ENCODE measurements around the gene MXD3.
"Not testable (repeated sequence)": the region's sequence is repeated elsewhere in the genome, so short reads cannot be mapped to it uniquely, and the experiment has no call there.

The MXD3 gene

GRCh38 chr5:177312649-177313181 is 1.0 kb upstream of the MXD3 start:
- H3K4me1 ChIP-seq (ENCODE audit: control insufficient read depth in 2 of 2, insufficient read depth in 2 of 2, low read length in 2 of 2) = peaks cover 13 to 34% of the 10 kb centered on the region in 2 donors
- H3K9ac ChIP-seq (ENCODE audit: low read depth in 1 of 2, low read length in 2 of 2) = peak overlapping the region in 1 of 2 donors; percentile 17
- peak overlapping the region; percentile 54 to 62 for H3K4me3 ChIP-seq (ENCODE audit: low read length in 2 of 2)
- H3K27ac ChIP-seq (ENCODE audit: low read depth in 2 of 2, low read length in 2 of 2) = peak overlapping the region in 1 of 2 donors; percentile 24
- no peaks in the 10 kb centered on the region for H3K27me3 ChIP-seq (ENCODE audit: control insufficient read depth in 2 of 2, insufficient read depth in 2 of 2, low read length in 2 of 2)
- peaks cover 3 to 7% of the 10 kb centered on the region in 2 donors for H3K36me3 ChIP-seq (ENCODE audit: control insufficient read depth in 2 of 2, insufficient read depth in 2 of 2, low read length in 2 of 2)
- no peaks in the 10 kb centered on the region for H3K9me3 ChIP-seq (ENCODE audit: control insufficient read depth in 2 of 2, low read length in 2 of 2)

GRCh38 chr5:177311392-177311722 is 341 bp downstream of the MXD3 start:
- H3K9me3 ChIP-seq (ENCODE audit: control insufficient read depth in 2 of 2, low read length in 2 of 2) = no peaks in the 10 kb centered on the region
- H3K4me3 ChIP-seq (ENCODE audit: low read length in 2 of 2) = peak overlapping the region; percentile 62 to 67
- H3K27me3 ChIP-seq (ENCODE audit: control insufficient read depth in 2 of 2, insufficient read depth in 2 of 2, low read length in 2 of 2) = no peaks in the 10 kb centered on the region
- peaks cover 10 to 14% of the 10 kb centered on the region in 2 donors for H3K36me3 ChIP-seq (ENCODE audit: control insufficient read depth in 2 of 2, insufficient read depth in 2 of 2, low read length in 2 of 2)
- H3K27ac ChIP-seq (ENCODE audit: low read depth in 2 of 2, low read length in 2 of 2) = peak overlapping the region in 1 of 2 donors; percentile 58
- peaks cover 13 to 35% of the 10 kb centered on the region in 2 donors for H3K4me1 ChIP-seq (ENCODE audit: control insufficient read depth in 2 of 2, insufficient read depth in 2 of 2, low read length in 2 of 2)
- peak overlapping the region; percentile 32 to 51 for H3K9ac ChIP-seq (ENCODE audit: low read depth in 1 of 2, low read length in 2 of 2)

- H3K27ac ChIP-seq (ENCODE audit: low read depth in 2 of 2, low read length in 2 of 2) = peak overlapping the region in 1 of 2 donors; percentile 23
- no peaks in the 10 kb centered on the region for H3K27me3 ChIP-seq (ENCODE audit: control insufficient read depth in 2 of 2, insufficient read depth in 2 of 2, low read length in 2 of 2)
- peaks cover 15 to 19% of the 10 kb centered on the region in 2 donors for H3K36me3 ChIP-seq (ENCODE audit: control insufficient read depth in 2 of 2, insufficient read depth in 2 of 2, low read length in 2 of 2)
- peak overlapping the region; percentile 62 to 67 for H3K4me3 ChIP-seq (ENCODE audit: low read length in 2 of 2)
- H3K9ac ChIP-seq (ENCODE audit: low read depth in 1 of 2, low read length in 2 of 2) = peak overlapping the region; percentile 24 to 51
- peaks cover 14 to 35% of the 10 kb centered on the region in 2 donors for H3K4me1 ChIP-seq (ENCODE audit: control insufficient read depth in 2 of 2, insufficient read depth in 2 of 2, low read length in 2 of 2)
- H3K9me3 ChIP-seq (ENCODE audit: control insufficient read depth in 2 of 2, low read length in 2 of 2) = no peaks in the 10 kb centered on the region
Measured at GRCh38 chr5:177310757-177311391, 824 bp downstream of the MXD3 start.

- H3K4me1 ChIP-seq (ENCODE audit: control insufficient read depth in 2 of 2, insufficient read depth in 2 of 2, low read length in 2 of 2) = peaks cover 20 to 35% of the 10 kb centered on the region in 2 donors
- H3K9me3 ChIP-seq (ENCODE audit: control insufficient read depth in 2 of 2, low read length in 2 of 2) = no peaks in the 10 kb centered on the region
- H3K27me3 ChIP-seq (ENCODE audit: control insufficient read depth in 2 of 2, insufficient read depth in 2 of 2, low read length in 2 of 2) = no peaks in the 10 kb centered on the region
- H3K9ac ChIP-seq (ENCODE audit: low read depth in 1 of 2, low read length in 2 of 2) = no peak overlapping the region
- peaks cover 20 to 24% of the 10 kb centered on the region in 2 donors for H3K36me3 ChIP-seq (ENCODE audit: control insufficient read depth in 2 of 2, insufficient read depth in 2 of 2, low read length in 2 of 2)
- peak overlapping the region in 1 of 2 donors; percentile 67 for H3K4me3 ChIP-seq (ENCODE audit: low read length in 2 of 2)
- peak overlapping the region in 1 of 2 donors; percentile 23 for H3K27ac ChIP-seq (ENCODE audit: low read depth in 2 of 2, low read length in 2 of 2)
Measured at GRCh38 chr5:177310332-177310731, 1.4 kb downstream of the MXD3 start.

GRCh38 chr5:177309351-177310191 is 2.1 kb downstream of the MXD3 start:
- Histone ChIP-seq H3K4me1 (ENCODE audit: control insufficient read depth in 2 of 2, insufficient read depth in 2 of 2, low read length in 2 of 2) (peaks cover 27 to 42% of the 10 kb centered on the region in 2 donors), H3K27me3 (ENCODE audit: control insufficient read depth in 2 of 2, insufficient read depth in 2 of 2, low read length in 2 of 2) (no peaks in the 10 kb centered on the region), H3K9ac (ENCODE audit: low read depth in 1 of 2, low read length in 2 of 2) (no peak overlapping the region), H3K36me3 (ENCODE audit: control insufficient read depth in 2 of 2, insufficient read depth in 2 of 2, low read length in 2 of 2) (peaks cover 22 to 24% of the 10 kb centered on the region in 2 donors), H3K27ac (ENCODE audit: low read depth in 2 of 2, low read length in 2 of 2) (peak overlapping the region in 1 of 2 donors; percentile 19), H3K9me3 (ENCODE audit: control insufficient read depth in 2 of 2, low read length in 2 of 2) (no peaks in the 10 kb centered on the region), H3K4me3 (ENCODE audit: low read length in 2 of 2) (no peak overlapping the region)

- peaks cover 33 to 45% of the 10 kb centered on the region in 2 donors for H3K4me1 ChIP-seq (ENCODE audit: control insufficient read depth in 2 of 2, insufficient read depth in 2 of 2, low read length in 2 of 2)
- H3K27me3 ChIP-seq (ENCODE audit: control insufficient read depth in 2 of 2, insufficient read depth in 2 of 2, low read length in 2 of 2) = no peaks in the 10 kb centered on the region
- H3K4me3 ChIP-seq (ENCODE audit: low read length in 2 of 2) = no peak overlapping the region
- H3K9me3 ChIP-seq (ENCODE audit: control insufficient read depth in 2 of 2, low read length in 2 of 2) = no peaks in the 10 kb centered on the region
- peaks cover 22 to 24% of the 10 kb centered on the region in 2 donors for H3K36me3 ChIP-seq (ENCODE audit: control insufficient read depth in 2 of 2, insufficient read depth in 2 of 2, low read length in 2 of 2)
- peak overlapping the region in 1 of 2 donors; percentile 16 for H3K27ac ChIP-seq (ENCODE audit: low read depth in 2 of 2, low read length in 2 of 2)
- peak overlapping the region in 1 of 2 donors; percentile 14 for H3K9ac ChIP-seq (ENCODE audit: low read depth in 1 of 2, low read length in 2 of 2)
Measured at GRCh38 chr5:177308740-177309139, 3.0 kb downstream of the MXD3 start.

GRCh38 chr5:177307544-177308363 is 3.9 kb downstream of the MXD3 start:
- Histone ChIP-seq H3K27ac (ENCODE audit: low read depth in 2 of 2, low read length in 2 of 2) (peak overlapping the region in 1 of 2 donors; percentile 25), H3K4me3 (ENCODE audit: low read length in 2 of 2) (no peak overlapping the region)

GRCh38 chr5:177306674-177307543 is 4.8 kb downstream of the MXD3 start:
- Histone ChIP-seq H3K36me3 (ENCODE audit: control insufficient read depth in 2 of 2, insufficient read depth in 2 of 2, low read length in 2 of 2) (peaks cover 22 to 24% of the 10 kb centered on the region in 2 donors), H3K27me3 (ENCODE audit: control insufficient read depth in 2 of 2, insufficient read depth in 2 of 2, low read length in 2 of 2) (no peaks in the 10 kb centered on the region), H3K9me3 (ENCODE audit: control insufficient read depth in 2 of 2, low read length in 2 of 2) (no peaks in the 10 kb centered on the region), H3K27ac (ENCODE audit: low read depth in 2 of 2, low read length in 2 of 2) (peak overlapping the region; percentile 25 to 29), H3K4me1 (ENCODE audit: control insufficient read depth in 2 of 2, insufficient read depth in 2 of 2, low read length in 2 of 2) (peaks cover 33 to 47% of the 10 kb centered on the region in 2 donors), H3K4me3 (ENCODE audit: low read length in 2 of 2) (no peak overlapping the region), H3K9ac (ENCODE audit: low read depth in 1 of 2, low read length in 2 of 2) (no peak overlapping the region)

More at GRCh38 chr5:177307544-177308363, 3.9 kb downstream of the MXD3 start:
- Histone ChIP-seq H3K36me3 (ENCODE audit: control insufficient read depth in 2 of 2, insufficient read depth in 2 of 2, low read length in 2 of 2) (peaks cover 22 to 24% of the 10 kb centered on the region in 2 donors), H3K9me3 (ENCODE audit: control insufficient read depth in 2 of 2, low read length in 2 of 2) (no peaks in the 10 kb centered on the region), H3K27me3 (ENCODE audit: control insufficient read depth in 2 of 2, insufficient read depth in 2 of 2, low read length in 2 of 2) (no peaks in the 10 kb centered on the region), H3K9ac (ENCODE audit: low read depth in 1 of 2, low read length in 2 of 2) (no peak overlapping the region), H3K4me1 (ENCODE audit: control insufficient read depth in 2 of 2, insufficient read depth in 2 of 2, low read length in 2 of 2) (peaks cover 31 to 43% of the 10 kb centered on the region in 2 donors)

GRCh38 chr5:177306103-177306640 is 5.5 kb downstream of the MXD3 start:
- not testable (repeated sequence) for H3K9me3 ChIP-seq (ENCODE audit: control insufficient read depth in 2 of 2, low read length in 2 of 2); H3K4me3 ChIP-seq (ENCODE audit: low read length in 2 of 2); H3K27me3 ChIP-seq (ENCODE audit: control insufficient read depth in 2 of 2, insufficient read depth in 2 of 2, low read length in 2 of 2); H3K9ac ChIP-seq (ENCODE audit: low read depth in 1 of 2, low read length in 2 of 2); H3K27ac ChIP-seq (ENCODE audit: low read depth in 2 of 2, low read length in 2 of 2)
- Histone ChIP-seq H3K36me3 (ENCODE audit: control insufficient read depth in 2 of 2, insufficient read depth in 2 of 2, low read length in 2 of 2) (peaks cover 22 to 24% of the 10 kb centered on the region in 2 donors), H3K4me1 (ENCODE audit: control insufficient read depth in 2 of 2, insufficient read depth in 2 of 2, low read length in 2 of 2) (peaks cover 35 to 51% of the 10 kb centered on the region in 2 donors)
